Neutrophil (primary cell): ENCODE data around the gene GMEB2.

Source experiments
- H3K27ac ChIP-seq: fragments of 200-600 bp; sonication (generic); 2 replicates; pipeline ENCODE4 v1.5.1; 2016; ENCODE audit warnings: mild to moderate bottlenecking, moderate library complexity
- H3K27me3 ChIP-seq: fragments of 200-600 bp; sonication (generic); 2 replicates; pipeline ENCODE4 v1.6.0; 2016; ENCODE audit warnings: mild to moderate bottlenecking
- H3K36me3 ChIP-seq: fragments of 200-600 bp; sonication (generic); 2 replicates; pipeline ENCODE4 v1.5.1; 2017
- H3K4me1 ChIP-seq, 2 experiments: fragments of 200-600 bp in 1 of 2; sonication (generic) in 1 of 2; 1 replicate in 1 of 2; 2 replicates in 1 of 2; pipeline versions ENCODE4 v1.5.1 to v1.6.1; 2013 to 2016; ENCODE audit warnings: low read depth in 1 of 2, low read length in 1 of 2, mild to moderate bottlenecking in 1 of 2, moderate library complexity in 1 of 2; ENCODE audit not compliant: control insufficient read depth in 1 of 2, insufficient read depth in 1 of 2
- H3K4me3 ChIP-seq, 2 experiments: fragments of 200-600 bp in 1 of 2; sonication (generic) in 1 of 2; 1 replicate in 1 of 2; 2 replicates in 1 of 2; pipeline ENCODE4 v1.5.1; 2013 to 2016; ENCODE audit warnings: low read depth in 1 of 2, low read length in 1 of 2, mild to moderate bottlenecking in 1 of 2, moderate library complexity in 1 of 2
- H3K9me3 ChIP-seq: fragments of 200-600 bp; sonication (generic); 2 replicates; pipeline ENCODE4 v1.5.1; 2016
- TF ChIP-seq, protein P1 (sequence below): fragments of 200-600 bp; sonication (generic); IDR thresholded peaks from 2 replicates; pipeline ENCODE4 v1.5.1; 2016; ENCODE audit warnings: antibody characterized with exemption

GMEB2 gene

DNA sequence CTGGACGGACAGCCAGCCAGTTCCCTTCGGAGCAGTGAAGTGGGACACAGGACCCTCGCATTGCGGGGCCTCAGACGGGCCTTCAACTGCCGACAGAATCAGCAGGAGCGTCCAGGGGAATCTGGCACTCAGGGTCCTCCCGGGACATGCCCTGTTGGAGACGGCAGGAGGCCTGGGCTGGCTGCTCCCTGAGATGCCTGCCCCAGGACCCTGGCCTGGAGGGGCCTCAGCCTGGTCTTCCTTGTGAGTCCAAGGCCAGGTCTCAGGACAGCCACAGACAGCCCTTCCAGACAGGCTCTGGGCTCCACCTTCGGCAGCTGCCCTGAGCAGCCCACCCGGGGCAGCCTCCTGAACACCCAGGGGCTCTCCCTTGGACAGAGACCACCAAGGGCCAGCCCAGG lies 38.3 kb downstream of the GMEB2 start:
- TF ChIP-seq, protein P1, sequence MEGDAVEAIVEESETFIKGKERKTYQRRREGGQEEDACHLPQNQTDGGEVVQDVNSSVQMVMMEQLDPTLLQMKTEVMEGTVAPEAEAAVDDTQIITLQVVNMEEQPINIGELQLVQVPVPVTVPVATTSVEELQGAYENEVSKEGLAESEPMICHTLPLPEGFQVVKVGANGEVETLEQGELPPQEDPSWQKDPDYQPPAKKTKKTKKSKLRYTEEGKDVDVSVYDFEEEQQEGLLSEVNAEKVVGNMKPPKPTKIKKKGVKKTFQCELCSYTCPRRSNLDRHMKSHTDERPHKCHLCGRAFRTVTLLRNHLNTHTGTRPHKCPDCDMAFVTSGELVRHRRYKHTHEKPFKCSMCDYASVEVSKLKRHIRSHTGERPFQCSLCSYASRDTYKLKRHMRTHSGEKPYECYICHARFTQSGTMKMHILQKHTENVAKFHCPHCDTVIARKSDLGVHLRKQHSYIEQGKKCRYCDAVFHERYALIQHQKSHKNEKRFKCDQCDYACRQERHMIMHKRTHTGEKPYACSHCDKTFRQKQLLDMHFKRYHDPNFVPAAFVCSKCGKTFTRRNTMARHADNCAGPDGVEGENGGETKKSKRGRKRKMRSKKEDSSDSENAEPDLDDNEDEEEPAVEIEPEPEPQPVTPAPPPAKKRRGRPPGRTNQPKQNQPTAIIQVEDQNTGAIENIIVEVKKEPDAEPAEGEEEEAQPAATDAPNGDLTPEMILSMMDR, result no peak
- Histone ChIP-seq H3K4me3 (no peak overlapping the region), H3K27me3 (no peaks in the 10 kb centered on the region), H3K9me3 (no peaks in the 10 kb centered on the region), H3K36me3 (peaks cover 67% of the 10 kb centered on the region), H3K27ac (no peak overlapping the region), H3K4me1 (peaks cover 34% of the 10 kb centered on the region in 2 experiments)

DNA sequence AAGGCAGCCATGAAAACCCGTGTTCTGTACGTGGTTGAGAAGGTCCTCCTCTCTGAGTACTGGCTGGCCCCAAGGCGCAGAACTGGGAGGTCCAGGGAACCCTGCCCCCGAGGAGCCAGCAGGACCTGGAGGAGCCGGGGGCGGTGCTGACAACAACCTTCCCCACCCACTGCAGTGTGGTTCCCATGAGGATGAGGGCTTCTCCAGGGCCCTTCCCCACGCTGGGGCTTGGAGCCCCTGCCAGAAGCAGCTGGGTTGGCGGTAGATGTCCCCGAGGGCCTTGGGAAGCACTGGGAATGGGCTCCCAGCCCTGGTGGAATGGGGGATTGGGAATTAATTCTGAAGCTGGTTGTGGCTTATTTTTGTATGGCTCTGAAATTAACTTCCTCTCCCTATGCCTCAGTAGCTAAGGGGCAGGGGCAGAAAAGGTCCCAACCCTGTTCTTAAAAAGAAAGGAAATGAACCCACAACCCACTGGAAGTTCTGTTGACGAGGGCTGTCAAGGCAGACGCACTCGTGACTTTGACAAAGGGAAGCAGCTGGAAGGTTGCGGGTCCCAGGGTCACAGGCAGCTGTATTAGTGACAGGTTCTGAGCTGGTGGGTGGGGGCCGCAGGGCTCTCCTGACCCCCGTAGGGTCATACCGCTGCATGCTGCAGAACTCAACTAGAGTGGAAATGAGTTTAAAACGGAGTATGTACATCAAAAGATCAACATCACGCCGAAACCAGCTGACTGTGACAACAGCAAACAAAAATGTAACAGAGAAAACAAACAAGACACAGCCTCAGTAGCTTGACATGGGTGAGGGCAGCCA lies 38.9 kb downstream of the GMEB2 start:
- Histone ChIP-seq H3K36me3 (peaks cover 60% of the 10 kb centered on the region), H3K4me3 (no peak overlapping the region), H3K27ac (no peak overlapping the region), H3K4me1 (peaks cover 34% of the 10 kb centered on the region in 2 experiments), H3K9me3 (no peaks in the 10 kb centered on the region), H3K27me3 (no peaks in the 10 kb centered on the region)
- TF ChIP-seq, protein P1, result no peak

DNA sequence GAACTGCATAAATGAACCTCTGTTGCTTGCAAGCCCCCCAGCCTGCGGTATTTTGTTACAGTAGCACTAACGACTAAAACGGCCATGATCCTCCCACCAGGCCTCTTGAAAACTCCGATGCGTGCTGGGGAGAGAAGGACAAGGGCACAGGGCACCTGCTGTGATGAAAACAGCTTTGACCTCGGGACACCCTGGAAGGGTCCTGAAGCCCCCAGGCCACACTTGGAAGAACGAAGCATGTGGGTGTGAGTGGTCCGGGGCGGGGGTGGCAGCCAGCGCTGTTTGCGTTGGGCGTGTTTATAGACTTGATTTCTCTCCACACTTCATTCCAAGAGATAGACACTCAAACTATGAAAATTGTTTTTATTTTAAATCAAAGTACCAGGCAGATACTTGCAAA lies 39.6 kb downstream of the GMEB2 start:
- no peaks in the 10 kb centered on the region for H3K9me3 ChIP-seq
- peaks cover 34% of the 10 kb centered on the region in 2 experiments for H3K4me1 ChIP-seq
- no peak overlapping the region for H3K27ac ChIP-seq
- TF ChIP-seq, protein P1, result no peak
- H3K4me3 ChIP-seq, result no peak overlapping the region
- no peaks in the 10 kb centered on the region for H3K27me3 ChIP-seq
- H3K36me3 ChIP-seq, result peaks cover 53% of the 10 kb centered on the region

DNA sequence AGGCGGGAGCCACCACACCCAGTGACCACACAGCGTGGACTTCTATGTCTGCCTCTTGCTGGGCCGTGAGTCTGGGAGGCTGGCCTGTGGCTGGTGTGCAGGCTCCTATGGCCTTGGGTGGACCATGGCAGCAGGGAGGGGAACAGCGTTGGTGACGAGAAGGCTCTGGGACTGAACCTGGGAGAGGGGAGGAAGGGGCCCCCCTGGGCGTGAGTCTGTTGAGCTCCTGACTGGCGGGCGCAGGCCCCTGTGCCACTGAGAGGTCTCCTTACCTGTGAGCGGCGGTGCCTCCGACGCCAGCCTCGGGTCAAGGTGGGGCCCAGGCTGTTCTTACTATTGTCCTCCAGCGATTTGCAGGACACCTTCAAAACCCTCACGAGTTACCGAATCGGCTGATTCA lies 40.1 kb downstream of the GMEB2 start:
- Histone ChIP-seq H3K4me3 (no peak overlapping the region), H3K27me3 (no peaks in the 10 kb centered on the region), H3K27ac (peak overlapping the region; percentile 78), H3K9me3 (no peaks in the 10 kb centered on the region), H3K36me3 (peaks cover 48% of the 10 kb centered on the region), H3K4me1 (peaks cover 34% of the 10 kb centered on the region in 2 experiments)
- TF ChIP-seq, protein P1, result no peak

DNA sequence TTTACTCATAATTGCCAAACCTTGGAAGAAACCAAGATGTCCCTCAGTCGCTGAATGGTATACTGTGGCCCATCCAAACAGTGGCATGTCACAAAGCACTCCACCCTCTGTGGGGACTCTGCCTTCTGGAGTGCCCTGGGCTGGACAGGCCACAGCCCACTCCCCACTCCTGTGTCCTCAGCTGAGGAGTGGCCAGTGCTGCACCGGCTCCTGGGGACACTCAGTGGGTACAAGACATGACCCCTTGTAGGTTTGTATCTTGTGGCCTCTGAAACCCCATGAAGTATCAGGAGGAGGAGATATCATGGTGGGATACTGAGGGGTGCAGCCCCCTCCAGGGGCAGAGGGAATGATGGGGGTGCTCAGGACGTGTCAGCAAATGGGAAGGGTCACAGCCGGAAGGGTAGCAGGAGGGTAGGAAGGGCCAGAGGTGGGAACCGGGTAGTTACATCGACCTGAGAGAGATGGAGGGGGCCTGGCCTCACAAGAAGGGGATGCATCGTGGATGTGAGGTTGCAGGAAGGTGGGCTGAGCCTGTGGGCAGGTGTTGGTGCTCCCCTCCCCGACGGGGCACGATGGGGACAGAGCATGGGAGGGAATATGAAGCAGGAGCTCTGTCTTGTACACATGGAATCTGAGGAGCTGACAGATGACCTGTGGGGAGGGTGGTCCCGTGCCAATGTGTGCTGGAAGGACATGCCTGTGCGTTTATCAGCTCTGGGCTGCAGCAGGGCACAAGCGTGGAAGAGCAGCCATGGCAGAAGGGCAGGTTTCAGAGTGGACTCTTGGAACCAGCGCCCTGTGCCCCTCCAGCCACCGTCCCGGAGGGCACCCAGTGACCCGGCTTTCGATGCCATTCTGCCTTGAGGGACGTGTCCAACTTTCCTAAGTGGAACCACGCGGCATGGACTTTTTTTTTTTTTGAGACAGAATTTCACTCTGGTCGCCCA lies 41.0 kb downstream of the GMEB2 start:
- H3K9me3 ChIP-seq, result no peaks in the 10 kb centered on the region
- peaks cover 34 to 38% of the 10 kb centered on the region in 2 experiments for H3K4me1 ChIP-seq
- no peaks in the 10 kb centered on the region for H3K27me3 ChIP-seq
- TF ChIP-seq, protein P1, result no peak
- peak overlapping the region; percentile 78 for H3K27ac ChIP-seq
- H3K36me3 ChIP-seq, result peaks cover 39% of the 10 kb centered on the region
- no peak overlapping the region for H3K4me3 ChIP-seq
